Left lung (tissue), 10 donors: ENCODE data around the gene SLC6A16. TPM values are rescaled to one million over a fixed set of nuclear protein-coding genes. Genes with fewer than 3 reads are reported as not detected.

ENCODE experiments used
- ATAC-seq: fragments of 200-7000 bp; cut with Tn5 transposase; one replicate; pipeline ENCODE4 v1.9.1; 2020; ENCODE audit warnings: moderate library complexity
- DNase-seq, 4 donors: peaks; one replicate each; pipeline ENCODE4 v3.0.0-alpha.2; 2013 to 2020
- H3K27ac ChIP-seq, 2 donors: fragments of 200-600 bp; sonication (generic) in 1 of 2; one replicate each; pipeline versions ENCODE4 v1.5.0 to v1.8.0; 2020 to 2021
- H3K27me3 ChIP-seq, 2 donors: fragments of 200-600 bp; sonication (generic) in 1 of 2; one replicate each; pipeline versions ENCODE4 v1.5.0 to v1.8.0; 2020 to 2021
- H3K36me3 ChIP-seq, 2 donors: fragments of 200-600 bp; sonication (generic) in 1 of 2; one replicate each; pipeline versions ENCODE4 v1.5.0 to v1.8.0; 2020 to 2021
- H3K4me1 ChIP-seq, 2 donors: fragments of 200-600 bp; one replicate each; pipeline ENCODE4 v1.8.0; 2021
- H3K4me3 ChIP-seq, 2 donors: fragments of 200-600 bp; sonication (generic) in 1 of 2; one replicate each; pipeline versions ENCODE4 v1.5.0 to v1.8.0; 2020 to 2021; ENCODE audit warnings: mild to moderate bottlenecking in 1 of 2
- H3K9me3 ChIP-seq, 2 donors: fragments of 200-600 bp; sonication (generic) in 1 of 2; one replicate each; pipeline versions ENCODE4 v1.5.0 to v1.8.0; 2020 to 2021
- intact Hi-C, 2 donors: fragments of 100-400 bp; cut with DNase I; formaldehyde crosslinking; loops; one replicate each; pipeline versions ENCODE4 v1.11.2 to v1.14.2; 2022
- polyA plus RNA-seq, 6 donors: library from polyadenylated mRNA; unstranded; fragments of 120-200 nt; gene quantifications; one replicate each; pipeline ENCODE4 v1.2.1, GENCODE V29; 2013; ENCODE audit not compliant: insufficient read length in 6 of 6
- total RNA-seq, 2 donors: library from RNA; stranded (reverse); fragmentation: NEBNext Ultra II Directional; extraction: Animal tissue kit (Norgen Biotek cat#: 25700); gene quantifications; one replicate each; pipeline ENCODE4 v1.2.1, GENCODE V29; 2021
- TF ChIP-seq, protein P1 (sequence below), 2 donors: fragments of 200-600 bp; sonication (generic) in 1 of 2; IDR thresholded peaks; one replicate each; pipeline versions ENCODE4 v1.5.0 to v1.8.0; 2021; ENCODE audit warnings: antibody characterized with exemption in 2 of 2
- donor health status: DM: no; HTN: yes; CAD: no.
- donor health status: DM: no; HTN: no; CAD: no.

SLC6A16 gene
- total and polyA plus RNA-seq, 8 donors: 0.52 to 6.2 (median 4.0) TPM

DNA sequence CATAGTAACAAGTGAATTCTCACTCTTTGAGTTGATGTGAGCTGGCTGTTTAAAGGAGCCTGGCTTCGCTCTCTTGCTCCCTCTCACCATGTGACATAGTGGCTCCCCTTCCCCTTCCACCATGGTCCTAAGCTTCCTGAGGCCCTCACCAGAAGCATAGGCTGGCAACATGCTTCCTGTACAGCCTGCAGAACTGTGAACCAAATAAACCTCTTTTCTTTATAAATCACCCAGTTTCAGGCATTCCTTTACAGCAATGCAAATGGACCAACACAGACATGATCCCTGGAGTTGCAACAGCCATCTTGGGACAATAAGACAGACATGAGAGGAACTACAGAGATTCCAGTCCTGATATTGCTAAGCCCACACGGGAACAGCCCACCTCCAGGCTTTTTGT, 24.6 kb upstream of the SLC6A16 start:
- DNase-seq: no peak
- Histone ChIP-seq H3K27me3 (no peaks in the 10 kb centered on the region), H3K9me3 (no peaks in the 10 kb centered on the region), H3K4me1 (no peaks in the 10 kb centered on the region), H3K36me3 (peaks cover 0 to 84% of the 10 kb centered on the region in 2 donors), H3K4me3 (no peak overlapping the region), H3K27ac (no peak overlapping the region)
- TF ChIP-seq, protein P1, sequence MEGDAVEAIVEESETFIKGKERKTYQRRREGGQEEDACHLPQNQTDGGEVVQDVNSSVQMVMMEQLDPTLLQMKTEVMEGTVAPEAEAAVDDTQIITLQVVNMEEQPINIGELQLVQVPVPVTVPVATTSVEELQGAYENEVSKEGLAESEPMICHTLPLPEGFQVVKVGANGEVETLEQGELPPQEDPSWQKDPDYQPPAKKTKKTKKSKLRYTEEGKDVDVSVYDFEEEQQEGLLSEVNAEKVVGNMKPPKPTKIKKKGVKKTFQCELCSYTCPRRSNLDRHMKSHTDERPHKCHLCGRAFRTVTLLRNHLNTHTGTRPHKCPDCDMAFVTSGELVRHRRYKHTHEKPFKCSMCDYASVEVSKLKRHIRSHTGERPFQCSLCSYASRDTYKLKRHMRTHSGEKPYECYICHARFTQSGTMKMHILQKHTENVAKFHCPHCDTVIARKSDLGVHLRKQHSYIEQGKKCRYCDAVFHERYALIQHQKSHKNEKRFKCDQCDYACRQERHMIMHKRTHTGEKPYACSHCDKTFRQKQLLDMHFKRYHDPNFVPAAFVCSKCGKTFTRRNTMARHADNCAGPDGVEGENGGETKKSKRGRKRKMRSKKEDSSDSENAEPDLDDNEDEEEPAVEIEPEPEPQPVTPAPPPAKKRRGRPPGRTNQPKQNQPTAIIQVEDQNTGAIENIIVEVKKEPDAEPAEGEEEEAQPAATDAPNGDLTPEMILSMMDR (IDR thresholded peaks at IDR 0.05): no peak
- ATAC-seq: no peak
- intact Hi-C loops: no loop called here

DNA sequence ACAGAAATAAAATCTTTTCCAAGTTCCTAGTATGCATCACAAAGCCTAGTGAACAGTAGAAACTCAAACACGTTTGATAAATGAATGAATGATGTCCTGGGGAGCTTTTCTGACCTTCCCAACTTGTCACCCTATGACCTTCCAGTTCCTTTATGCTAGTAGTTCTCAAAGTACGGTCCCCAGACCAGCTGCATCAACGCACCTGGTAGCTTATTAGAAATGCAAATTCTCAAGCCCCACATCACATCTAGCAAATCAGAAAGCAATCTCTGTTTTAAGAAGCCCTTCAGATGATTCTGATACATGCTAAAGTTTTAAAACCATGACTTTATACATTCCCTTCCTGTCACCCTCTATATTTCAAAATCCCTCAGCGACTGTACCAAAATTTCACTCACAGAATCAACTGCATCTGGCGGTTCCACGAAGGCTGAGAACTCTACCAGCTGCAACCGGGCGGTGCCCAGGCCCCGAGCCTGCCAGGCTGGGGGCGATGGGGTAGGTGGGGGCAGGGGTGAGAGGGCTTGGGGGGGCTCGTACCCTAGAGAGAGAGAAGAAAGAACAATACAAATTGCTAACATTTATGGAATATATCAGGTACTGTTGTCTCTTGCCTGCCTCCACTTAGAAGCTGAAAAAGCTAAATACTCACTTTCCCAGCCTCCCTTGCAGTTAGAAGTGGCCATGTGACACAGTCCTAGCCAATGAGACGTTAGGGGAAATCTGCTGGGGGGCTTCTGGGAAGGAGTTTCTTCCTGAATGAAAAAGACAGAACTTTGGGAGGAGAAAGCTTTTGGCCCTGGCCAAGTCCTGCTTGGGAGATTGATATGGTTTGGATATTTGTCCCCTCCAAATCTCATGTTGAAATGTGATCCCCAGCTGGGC, 23.6 kb upstream of the SLC6A16 start:
- TF ChIP-seq, protein P1 (IDR thresholded peaks at IDR 0.05): no peak
- Histone ChIP-seq H3K9me3 (no peaks in the 10 kb centered on the region), H3K27ac (no peak overlapping the region), H3K36me3 (peaks cover 0 to 87% of the 10 kb centered on the region in 2 donors), H3K4me1 (no peaks in the 10 kb centered on the region), H3K4me3 (no peak overlapping the region), H3K27me3 (no peaks in the 10 kb centered on the region)
- no peak for DNase-seq
- ATAC-seq: no peak
- intact Hi-C loops: no loop called here

DNA sequence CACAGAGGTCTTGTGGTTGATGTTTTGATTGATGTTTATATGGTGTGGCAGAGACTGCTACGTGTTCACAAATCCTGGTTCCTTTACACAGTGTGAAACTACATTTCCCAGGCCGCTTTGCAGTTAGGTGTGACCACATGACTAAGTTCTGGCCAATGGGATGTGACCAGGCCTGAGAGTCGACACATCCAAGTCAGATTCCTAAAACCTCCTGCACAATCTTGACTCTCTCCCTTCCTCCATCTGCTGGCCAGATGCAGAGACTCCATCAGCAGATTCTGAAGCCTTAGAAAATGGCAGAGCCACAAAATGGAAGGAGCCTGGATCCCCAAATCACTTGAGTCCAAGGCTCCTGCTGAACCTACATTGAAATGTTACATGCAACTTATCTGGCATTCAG, 22.8 kb upstream of the SLC6A16 start:
- peak in 1 of 4 donors; percentile 25 for DNase-seq
- intact Hi-C loops: no loop called here
- TF ChIP-seq, protein P1 (IDR thresholded peaks at IDR 0.05): no peak

DNA sequence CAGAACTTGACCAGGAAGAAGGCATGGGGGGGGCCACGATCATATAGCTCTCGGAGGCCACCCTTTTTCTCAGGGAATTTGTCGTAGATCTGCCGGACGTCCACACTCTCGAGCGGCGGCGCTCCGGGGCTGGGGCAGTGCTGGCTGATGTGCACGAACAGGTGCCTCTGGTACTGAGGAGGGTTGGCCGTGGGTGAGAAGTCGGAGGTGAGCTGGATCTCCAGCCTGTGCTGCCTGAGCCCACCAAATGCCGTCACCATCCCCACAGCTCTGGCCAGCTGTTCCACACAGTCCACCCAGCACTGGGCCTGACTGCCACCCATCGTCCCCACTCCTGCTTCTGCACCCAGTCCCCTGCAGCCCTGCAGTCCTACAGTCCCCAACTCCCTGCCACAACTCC, 22.2 kb upstream of the SLC6A16 start:
- TF ChIP-seq, protein P1 (IDR thresholded peaks at IDR 0.05): no peak
- H3K27ac ChIP-seq: no peak overlapping the region
- H3K4me3 ChIP-seq: no peak overlapping the region
- intact Hi-C loops: no loop called here
- H3K9me3 ChIP-seq: no peaks in the 10 kb centered on the region
- H3K36me3 ChIP-seq: peaks cover 0 to 97% of the 10 kb centered on the region in 2 donors
- no peaks in the 10 kb centered on the region for H3K4me1 ChIP-seq
- H3K27me3 ChIP-seq: no peaks in the 10 kb centered on the region
- no peak for DNase-seq
- no peak for ATAC-seq

More for the DNA sequence above, 22.8 kb upstream of the SLC6A16 start:
- H3K4me3 ChIP-seq: no peak overlapping the region
- H3K27me3 ChIP-seq: no peaks in the 10 kb centered on the region
- ATAC-seq: peak; percentile 47
- no peaks in the 10 kb centered on the region for H3K4me1 ChIP-seq
- H3K27ac ChIP-seq: no peak overlapping the region
- peaks cover 0 to 94% of the 10 kb centered on the region in 2 donors for H3K36me3 ChIP-seq
- H3K9me3 ChIP-seq: no peaks in the 10 kb centered on the region
